Activated CD8-positive, alpha-beta memory T cell treated with anti-CD3 and anti-CD28 coated beads, Interleukin-2, amount 50 U/mL, for 24 hours (primary cell): ENCODE data around the gene HNRNPH1.
"Not testable (repeated sequence)": the region's sequence is repeated elsewhere in the genome, so short reads cannot be mapped to it uniquely, and the experiment has no call there.

Experiments used
- DNase-seq: peaks from one replicate; pipeline ENCODE4 v3.0.0-alpha.2; 2020; ENCODE audit errors: extremely low read depth

The HNRNPH1 gene

GRCh38 chr5:179623003-179623905, at the start of gene HNRNPH1:
Gene HNRNPH1 (minus strand): TSS chr5:179623671. CDS start chr5:179623133, 538 bp downstream.
- peak; percentile 96 for DNase-seq

- no peak for DNase-seq
Observed at GRCh38 chr5:179668391-179668790, 44.9 kb upstream of the HNRNPH1 start.

GRCh38 chr5:179661647-179662046, 38.2 kb upstream of the HNRNPH1 start:
- not testable (repeated sequence) for DNase-seq

- not testable (repeated sequence) for DNase-seq
Observed at GRCh38 chr5:179658179-179658856, 34.8 kb upstream of the HNRNPH1 start.

GRCh38 chr5:179657302-179658178, 34.1 kb upstream of the HNRNPH1 start:
- DNase-seq, result not testable (repeated sequence)

- not testable (repeated sequence) for DNase-seq
Observed at GRCh38 chr5:179653135-179653534, 29.7 kb upstream of the HNRNPH1 start.

GRCh38 chr5:179650245-179650644, 26.8 kb upstream of the HNRNPH1 start:
- not testable (repeated sequence) for DNase-seq

GRCh38 chr5:179649166-179649703, 25.8 kb upstream of the HNRNPH1 start:
- DNase-seq, result not testable (repeated sequence)

GRCh38 chr5:179648410-179648809, 24.9 kb upstream of the HNRNPH1 start:
- DNase-seq, result no peak

GRCh38 chr5:179644766-179645165, 21.3 kb upstream of the HNRNPH1 start:
- DNase-seq, result not testable (repeated sequence)

- not testable (repeated sequence) for DNase-seq
Observed at GRCh38 chr5:179643141-179643920, 19.9 kb upstream of the HNRNPH1 start.

GRCh38 chr5:179642626-179643025, 19.2 kb upstream of the HNRNPH1 start:
- DNase-seq, result not testable (repeated sequence)

- not testable (repeated sequence) for DNase-seq
Observed at GRCh38 chr5:179641745-179642144, 18.3 kb upstream of the HNRNPH1 start.

- DNase-seq, result not testable (repeated sequence)
Observed at GRCh38 chr5:179639296-179639695, 15.8 kb upstream of the HNRNPH1 start.

- not testable (repeated sequence) for DNase-seq
Observed at GRCh38 chr5:179634370-179635172, 11.1 kb upstream of the HNRNPH1 start.

- not testable (repeated sequence) for DNase-seq
Observed at GRCh38 chr5:179633501-179634369, 10.3 kb upstream of the HNRNPH1 start.

- DNase-seq, result no peak
Observed at GRCh38 chr5:179624841-179625271, 1.4 kb upstream of the HNRNPH1 start.

- no peak for DNase-seq
Observed at GRCh38 chr5:179623906-179624741, 653 bp upstream of the HNRNPH1 start.
